NCI-H345 treated with DMSO at 0.1 percent for 48 hours (cell line): ENCODE results near the gene WFDC2.

ENCODE experiments used
- DNase-seq: peaks from one replicate; lab custom pipeline; 2025; ENCODE audit not compliant: unreplicated experiment; lab: John Stamatoyannopoulos, UW

WFDC2 gene

GRCh38 chr20:45495501-45495941 lies 26.0 kb downstream of the WFDC2 start:
- no peak for DNase-seq

- no peak for DNase-seq
Observed at GRCh38 chr20:45496166-45496565, 26.6 kb downstream of the WFDC2 start.

GRCh38 chr20:45497971-45498494 lies 28.5 kb downstream of the WFDC2 start:
- DNase-seq = no peak

- DNase-seq = no peak
Observed at GRCh38 chr20:45500022-45500421, 30.5 kb downstream of the WFDC2 start.

- DNase-seq = no peak
Observed at GRCh38 chr20:45501600-45501999, 32.0 kb downstream of the WFDC2 start.

- DNase-seq = no peak
Observed at GRCh38 chr20:45502561-45502960, 33.0 kb downstream of the WFDC2 start.

- DNase-seq = no peak
Observed at GRCh38 chr20:45503403-45503802, 33.9 kb downstream of the WFDC2 start.

- no peak for DNase-seq
Observed at GRCh38 chr20:45506398-45506797, 36.8 kb downstream of the WFDC2 start.

GRCh38 chr20:45507011-45507820 lies 37.7 kb downstream of the WFDC2 start:
- no peak for DNase-seq

GRCh38 chr20:45508068-45508886 lies 38.7 kb downstream of the WFDC2 start:
- no peak for DNase-seq

- no peak for DNase-seq
Observed at GRCh38 chr20:45509091-45509490, 39.5 kb downstream of the WFDC2 start.

- no peak for DNase-seq
Observed at GRCh38 chr20:45510242-45510862, 40.8 kb downstream of the WFDC2 start.

GRCh38 chr20:45515147-45515913 lies 45.8 kb downstream of the WFDC2 start, which contains the start of gene SPINT3:
Gene SPINT3, minus strand, starts transcription at chr20:45515622. Its CDS starts 14 bp downstream, at chr20:45515608.
- DNase-seq = no peak

- no peak for DNase-seq
Observed at GRCh38 chr20:45518282-45518681, 48.7 kb downstream of the WFDC2 start.

- no peak for DNase-seq
Observed at GRCh38 chr20:45523821-45524220, 54.3 kb downstream of the WFDC2 start.

- no peak for DNase-seq
Observed at GRCh38 chr20:45527294-45527693, 57.7 kb downstream of the WFDC2 start.
